K562 treated with DMSO at 1 percent for 4 hours (cell line): ENCODE results near the gene DDIT4. TPM values are rescaled to one million over a fixed set of nuclear protein-coding genes. Genes with fewer than 3 reads are reported as not detected.

Source experiments
- total RNA-seq: library from RNA; unstranded; fragments of 300-600 nt; gene quantifications from 2 replicates; pipeline ENCODE4 v1.2.3, GENCODE V29; 2022; ENCODE audit not compliant: insufficient read depth

Gene DDIT4
- 470 and 477 TPM in 2 replicates for total RNA-seq

GRCh38 chr10:72273410-72274212 lies at the start of gene DDIT4:
TSS of gene DDIT4 (plus strand) at chr10:72273924. CDS start at chr10:72274217, 293 bp downstream.

Other genes starting within 250 kb of the DDIT4 start
- gene SPOCK2, start 185.4 kb upstream of the DDIT4 start, total RNA-seq, result 2.6 and 3.2 TPM in 2 replicates
- 115 and 123 TPM in 2 replicates for gene ANAPC16, start 57.9 kb upstream of the DDIT4 start, total RNA-seq
- gene ASCC1, start 57.6 kb upstream of the DDIT4 start, total RNA-seq, result 28.7 and 41.3 TPM in 2 replicates
- 17.5 and 21.0 TPM in 2 replicates for gene DNAJB12, start 81.0 kb downstream of the DDIT4 start, total RNA-seq